NAMALWA (cell line): ENCODE measurements around the gene CHL1.

Experiments used
- DNase-seq: peaks from one replicate; pipeline ENCODE4 v3.0.0-alpha.2; 2015; ENCODE audit warnings: low spot score

CHL1 gene

DNA sequence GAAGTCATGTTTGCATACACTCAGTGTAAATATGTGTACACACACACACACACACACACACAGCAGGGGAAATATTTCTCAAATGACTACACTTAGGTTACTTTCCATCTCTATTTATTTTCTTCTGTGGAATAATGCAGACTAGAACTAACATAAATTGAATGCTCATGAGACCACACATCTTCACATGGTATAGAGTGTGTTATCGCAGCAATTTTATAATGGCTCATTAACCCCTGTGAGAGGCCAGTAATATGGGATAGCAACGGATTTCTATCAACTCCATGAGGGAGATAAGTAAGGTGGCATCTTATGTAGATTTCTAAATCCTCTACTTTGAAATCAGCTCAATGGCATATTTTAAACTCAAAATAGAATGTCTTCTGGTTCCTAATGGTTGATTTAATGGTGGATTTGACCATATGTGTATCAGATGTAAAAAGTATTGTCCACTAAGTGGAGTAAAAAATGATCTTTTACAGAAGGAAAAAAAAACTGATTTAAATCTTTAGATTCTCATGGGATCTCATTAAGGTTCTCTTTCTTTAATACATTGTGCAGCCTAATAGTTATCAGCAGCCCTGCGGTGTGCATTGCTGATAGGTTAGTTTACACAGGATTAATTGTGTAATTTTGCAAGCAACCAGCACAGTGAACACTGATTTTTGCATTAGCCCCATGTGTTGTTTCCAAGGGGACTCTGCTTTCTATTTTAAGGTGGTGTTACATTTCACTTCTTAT lies 32.0 kb downstream of the CHL1 start:
- DNase-seq: no peak

DNA sequence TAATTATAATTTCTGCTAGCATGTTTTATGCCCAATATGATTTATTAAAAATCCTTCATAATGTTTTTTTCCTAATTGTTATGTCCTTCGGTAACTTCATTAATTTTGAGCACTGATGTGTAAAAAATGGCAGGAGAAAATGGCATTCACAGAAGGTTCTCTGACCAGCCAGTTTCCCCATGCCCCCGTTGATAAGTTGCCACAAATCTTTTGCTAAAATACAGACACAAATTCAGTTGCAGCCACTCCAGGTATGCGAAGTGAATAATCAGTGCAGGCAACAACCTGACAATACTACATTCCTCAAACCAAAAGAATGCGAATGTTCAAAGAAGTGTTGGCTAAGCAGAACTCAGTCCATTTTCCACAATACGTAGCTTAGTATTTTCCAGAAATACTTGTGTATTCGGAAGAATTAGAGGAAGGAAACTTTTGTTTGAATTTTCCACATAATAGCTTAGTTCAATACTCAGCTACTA lies 32.7 kb downstream of the CHL1 start:
- no peak for DNase-seq

DNA sequence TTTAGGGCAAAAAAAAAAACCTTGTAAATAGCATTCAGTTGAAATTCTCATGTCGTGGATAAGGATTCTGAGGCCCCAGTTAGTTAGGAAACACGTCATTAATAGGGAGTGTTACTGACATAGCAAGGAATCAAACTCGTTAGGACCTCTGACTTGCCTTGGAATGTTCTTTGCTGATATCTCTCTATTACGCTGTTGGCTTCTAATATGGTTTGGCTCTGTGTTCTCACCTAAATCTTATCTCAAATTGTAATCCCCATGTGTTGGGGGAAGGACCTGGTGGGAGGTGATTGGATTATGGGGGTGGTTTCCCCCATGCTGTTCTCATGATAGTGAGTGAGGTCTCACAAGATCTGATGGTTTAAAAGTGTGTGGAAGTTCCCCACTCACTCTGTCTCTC lies 40.3 kb downstream of the CHL1 start:
- DNase-seq: no peak

DNA sequence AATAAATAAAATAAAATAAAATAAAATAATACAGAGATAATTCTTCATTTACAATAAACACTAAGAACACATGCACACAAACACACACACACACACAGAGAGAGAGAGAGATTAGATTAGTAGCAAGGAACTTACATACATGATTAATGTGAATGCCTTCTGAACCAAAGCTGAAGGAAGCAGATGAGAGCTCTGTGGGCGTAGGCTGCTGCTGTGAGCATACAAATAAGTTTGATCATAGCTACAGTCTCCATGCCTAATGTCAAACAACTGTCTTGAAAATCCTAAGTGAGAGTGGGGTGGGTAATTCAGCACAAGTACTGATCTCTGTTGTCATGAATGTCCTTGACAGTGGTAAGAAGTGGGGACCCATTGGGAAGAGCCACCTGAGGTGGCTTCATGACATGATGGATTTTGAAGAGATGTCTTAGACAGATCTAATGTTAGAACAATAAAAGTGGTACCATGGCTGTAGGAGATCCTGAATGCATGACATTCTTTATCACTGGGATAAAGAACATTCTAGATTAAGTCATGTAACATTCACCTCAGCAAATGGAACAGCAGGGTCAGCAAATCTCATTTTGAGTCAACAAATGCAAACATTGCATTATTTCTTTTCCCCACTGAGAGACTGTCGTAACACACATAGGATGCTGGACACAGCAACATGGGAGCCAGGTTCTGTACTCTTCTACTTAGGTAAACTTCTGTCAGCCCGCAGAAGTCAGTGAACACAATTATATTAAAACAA lies 46.2 kb downstream of the CHL1 start:
- DNase-seq: no peak

DNA sequence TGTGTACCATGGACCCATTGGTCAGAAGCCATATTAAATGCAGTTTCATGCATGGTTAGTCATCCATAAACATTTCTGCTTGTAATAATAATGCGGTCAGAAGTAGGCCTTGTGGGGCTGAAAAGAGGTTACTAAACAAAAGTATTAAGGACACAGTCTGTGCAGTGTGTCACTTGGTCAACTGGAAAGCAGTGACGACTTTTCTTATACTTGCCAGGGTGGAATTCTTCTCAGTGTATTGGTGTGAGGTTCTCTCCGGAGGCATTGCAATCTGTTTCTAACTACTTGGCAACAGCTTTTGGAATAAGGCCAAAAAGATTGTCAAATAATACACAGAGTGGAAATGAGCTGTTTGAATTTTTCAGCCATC lies 46.8 kb downstream of the CHL1 start:
- DNase-seq: no peak

DNA sequence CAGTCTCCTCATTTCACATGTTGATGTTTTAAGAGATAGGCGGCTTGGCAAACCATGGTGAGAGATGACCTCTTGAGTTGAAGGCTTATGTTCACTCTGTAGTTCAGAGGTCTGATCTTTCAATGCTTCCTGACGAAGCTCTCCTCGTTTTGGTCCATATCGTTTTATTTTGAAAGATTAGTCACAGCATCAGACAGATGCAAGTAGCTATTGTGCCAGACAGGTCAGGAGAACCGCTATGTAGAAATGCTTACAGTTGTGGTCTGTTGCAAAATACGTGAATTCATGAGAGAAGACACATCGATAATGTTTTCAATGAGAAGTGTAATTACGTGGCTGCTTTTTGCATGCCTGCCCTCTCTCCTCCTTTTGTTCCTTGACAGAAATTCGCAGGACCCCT lies 47.5 kb downstream of the CHL1 start:
- no peak for DNase-seq

DNA sequence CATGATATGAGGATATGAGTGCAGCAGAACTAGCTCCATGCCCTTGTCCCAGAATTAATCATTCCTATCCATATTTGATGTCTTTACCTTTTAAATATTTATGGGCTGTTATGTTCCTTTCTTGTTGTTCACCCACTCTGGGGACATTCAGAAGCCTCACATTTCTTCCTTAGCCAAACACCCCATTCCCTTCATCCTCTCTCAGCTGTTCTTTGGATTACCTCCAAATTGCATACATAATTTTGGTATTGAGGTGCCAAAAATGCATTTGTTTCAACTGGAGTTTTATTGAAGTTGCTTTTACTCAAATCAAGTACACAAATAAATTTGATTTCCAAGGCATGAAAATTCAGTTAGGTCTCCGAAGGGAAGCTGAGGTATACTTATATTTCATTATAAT lies 51.4 kb downstream of the CHL1 start:
- DNase-seq: no peak

DNA sequence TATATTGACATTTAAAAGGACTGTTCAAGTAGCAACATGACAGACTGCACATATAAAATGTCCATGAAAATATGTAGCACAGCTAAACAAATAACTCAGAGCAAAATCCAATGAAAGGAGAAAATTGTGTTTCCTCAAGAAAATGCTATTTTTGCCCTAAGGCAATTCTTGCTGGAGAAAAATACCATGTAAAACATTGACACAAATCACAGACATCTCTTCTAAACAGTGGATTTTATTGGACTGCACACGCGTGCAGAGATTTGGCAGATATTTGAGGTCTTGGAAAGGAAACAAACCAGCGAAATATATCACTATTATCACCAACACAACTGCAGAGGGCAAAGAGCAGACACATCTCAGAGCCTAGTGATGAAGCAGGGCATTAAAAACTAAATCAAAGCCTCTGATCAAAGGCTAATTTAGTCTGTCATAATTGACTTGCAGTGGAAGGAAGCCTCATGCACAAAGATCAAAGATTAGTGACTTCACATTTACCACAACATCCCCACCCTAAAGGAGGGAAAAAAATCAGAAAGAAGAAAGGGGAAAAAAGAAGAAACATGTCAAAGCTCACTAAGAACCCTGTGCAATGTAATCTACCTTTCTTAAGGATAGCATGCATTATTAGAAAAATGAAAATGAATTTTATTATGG lies 52.4 kb downstream of the CHL1 start:
- DNase-seq: no peak

DNA sequence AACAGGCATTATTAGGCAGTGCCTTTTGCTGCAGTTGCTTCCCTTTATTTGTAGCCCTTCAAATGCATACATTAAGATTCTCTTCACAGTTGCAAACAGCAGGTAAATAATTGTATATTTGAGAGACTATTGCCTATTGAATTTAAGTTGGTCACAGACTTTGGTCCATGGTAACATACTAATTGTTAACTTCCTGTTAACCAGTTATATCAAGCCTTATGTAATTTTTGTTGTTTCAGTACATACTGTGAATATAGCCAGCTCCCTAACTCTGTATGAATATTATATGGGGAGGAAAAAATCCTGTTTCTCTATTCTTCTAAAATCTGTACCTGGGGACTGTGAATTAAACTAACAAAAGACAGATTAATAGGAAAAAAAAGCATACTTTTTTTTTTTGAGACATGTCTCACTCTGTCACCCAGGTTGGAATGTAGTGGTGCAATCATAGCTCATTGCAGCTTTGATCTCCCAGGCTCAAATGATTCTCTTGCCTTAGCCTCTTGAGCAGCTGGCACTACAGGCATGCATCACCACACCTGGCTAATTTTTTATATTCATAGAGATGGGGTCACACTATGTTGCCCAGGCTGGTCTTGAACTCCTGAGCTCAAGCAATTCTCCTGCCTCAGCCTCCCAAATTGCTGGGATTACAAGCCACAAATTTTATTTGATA lies 53.2 kb downstream of the CHL1 start:
- no peak for DNase-seq

DNA sequence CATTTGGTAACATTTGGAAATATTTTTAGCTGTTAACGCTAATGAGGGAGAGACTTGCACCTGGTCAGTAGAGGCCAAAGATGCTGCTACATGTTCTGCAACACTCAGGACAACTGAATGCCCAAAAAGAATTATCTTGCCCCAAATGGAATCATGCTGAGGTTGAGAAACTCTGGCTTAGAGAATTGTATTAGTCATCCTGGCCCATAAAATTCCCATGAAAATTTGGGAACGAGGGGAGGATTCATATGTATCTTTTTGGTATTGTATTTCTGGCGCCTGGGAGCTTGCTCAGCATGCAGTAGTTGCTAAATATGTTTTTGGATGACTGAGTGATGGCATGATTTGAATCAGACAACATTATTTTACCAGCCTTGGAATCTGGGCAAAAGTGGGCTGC lies 59.9 kb downstream of the CHL1 start:
- DNase-seq: no peak

DNA sequence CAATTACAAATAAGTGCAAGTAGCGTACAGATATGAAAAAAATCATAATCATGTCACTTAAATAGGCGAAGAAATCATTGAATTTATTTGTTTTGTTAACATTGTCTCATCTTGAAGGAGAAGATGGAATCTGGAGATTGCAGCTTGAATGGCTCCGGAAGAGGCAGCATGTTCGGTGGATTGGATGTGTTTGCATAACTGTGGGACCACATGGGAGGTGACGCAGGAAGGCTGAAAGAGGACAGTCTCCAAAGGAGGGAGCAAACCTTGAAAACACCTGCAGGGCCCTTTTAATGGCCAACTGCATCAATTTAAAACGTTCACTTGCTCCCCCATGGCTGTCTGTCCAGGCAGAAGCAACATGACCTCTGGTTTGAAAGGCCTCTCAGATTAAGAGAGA lies 61.3 kb downstream of the CHL1 start:
- no peak for DNase-seq

DNA sequence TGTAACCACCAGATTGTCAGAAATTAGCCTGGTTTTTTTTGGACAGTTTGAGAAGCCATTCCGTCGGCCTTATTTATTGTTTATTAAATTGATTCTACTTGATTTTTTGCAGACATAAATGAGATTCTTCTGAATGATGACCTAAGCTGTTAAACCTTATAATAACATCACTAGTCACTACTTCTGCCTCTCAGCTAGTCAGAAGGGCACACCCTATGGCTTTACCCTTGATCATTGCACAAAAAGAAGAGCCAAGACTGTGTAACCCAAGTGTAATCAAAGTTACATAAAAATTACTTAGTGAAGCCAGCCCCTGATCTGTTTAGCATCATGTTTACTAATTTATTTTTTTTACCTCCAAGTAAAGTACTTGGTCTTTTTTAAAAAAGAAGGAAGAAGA lies 64.3 kb downstream of the CHL1 start:
- DNase-seq: no peak

DNA sequence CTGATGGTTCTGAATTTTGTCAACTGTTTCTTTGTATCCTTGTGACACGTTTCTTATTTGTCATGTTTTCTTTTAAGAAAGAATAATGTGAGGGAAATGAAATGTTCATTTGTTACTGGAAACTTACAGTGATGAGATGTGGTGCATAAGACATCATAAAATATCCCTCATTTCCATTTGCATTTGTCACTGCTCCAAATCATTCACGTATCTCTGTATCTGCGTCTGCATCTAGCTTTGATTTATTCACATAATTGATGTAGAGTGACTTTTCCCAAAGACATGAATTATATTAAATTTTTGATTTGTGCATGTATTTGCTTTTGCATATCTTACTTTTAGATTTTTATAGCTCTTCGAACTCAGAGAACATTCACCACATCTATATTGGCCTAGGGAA lies 66.8 kb downstream of the CHL1 start:
- DNase-seq: no peak

DNA sequence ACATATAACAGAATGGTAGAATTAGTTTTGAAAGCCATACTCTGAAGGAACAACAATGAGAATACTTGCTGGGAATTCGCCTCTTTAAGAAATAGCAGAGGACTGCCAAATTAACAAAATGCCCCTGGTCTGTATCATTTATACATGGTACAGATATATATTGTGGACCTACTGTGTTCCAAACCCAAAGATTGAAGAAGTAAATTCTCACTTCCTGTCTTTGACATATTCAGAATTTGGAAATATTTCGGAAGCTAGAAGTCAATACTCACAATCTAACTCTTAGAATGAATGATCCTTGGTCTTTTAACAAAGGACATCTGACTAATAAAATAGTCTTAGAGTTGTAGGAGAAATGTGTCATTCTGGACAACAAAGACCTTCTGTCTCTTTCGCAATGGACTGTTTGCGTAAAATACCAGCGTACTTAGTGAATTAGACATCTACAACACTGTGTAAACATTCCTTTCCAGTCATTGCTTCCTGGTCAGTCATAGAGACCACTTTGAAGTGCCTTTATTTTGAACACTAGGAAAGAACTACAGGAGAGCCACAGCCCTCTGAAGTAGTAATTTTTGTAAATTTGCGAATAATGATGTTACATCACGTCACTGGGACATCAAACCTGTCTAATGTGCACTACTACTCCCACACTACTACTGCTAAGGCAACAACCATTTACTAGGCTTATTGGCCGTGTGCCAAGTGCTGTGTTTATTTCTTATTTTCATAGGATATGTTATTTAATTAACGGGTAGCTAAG lies 68.0 kb downstream of the CHL1 start:
- no peak for DNase-seq

DNA sequence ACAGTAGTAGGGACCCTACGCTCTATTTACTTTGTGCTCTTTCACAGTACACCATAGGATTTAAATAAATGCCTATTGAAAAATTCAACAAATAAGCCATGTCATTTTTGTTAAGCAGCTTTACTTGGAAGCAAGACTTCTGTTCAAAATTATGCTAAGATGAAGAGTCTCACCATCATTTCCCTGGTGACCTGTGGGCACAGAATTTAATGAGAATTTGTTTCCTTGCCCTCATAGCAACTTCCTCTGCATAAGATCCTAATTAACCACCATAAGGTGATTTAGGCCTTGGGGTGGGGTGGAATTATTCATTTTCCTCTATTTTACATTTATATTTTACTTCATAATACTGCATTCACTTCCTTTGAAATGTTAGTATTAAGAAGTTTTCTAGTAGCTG lies 70.5 kb downstream of the CHL1 start:
- DNase-seq: no peak

DNA sequence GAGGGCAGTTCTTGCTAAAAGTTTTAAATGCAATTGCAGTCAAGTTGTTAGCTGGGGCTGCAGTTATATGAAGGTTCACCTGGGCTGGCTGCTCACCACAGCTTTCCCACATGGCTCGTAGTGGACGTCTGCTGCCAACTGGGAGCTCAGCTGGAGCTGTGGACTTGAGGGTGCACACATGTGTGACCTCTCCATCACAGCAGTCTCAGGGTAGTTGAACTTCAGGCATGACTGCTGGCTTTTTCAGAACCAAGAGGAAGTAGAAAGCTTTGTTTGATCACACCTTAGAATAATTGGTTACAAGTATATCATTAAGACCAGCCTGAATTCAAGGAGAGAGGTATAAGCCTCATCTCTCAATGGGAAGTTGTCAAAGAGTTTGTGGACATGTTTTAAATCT lies 74.1 kb downstream of the CHL1 start:
- DNase-seq: peak; percentile 15

DNA sequence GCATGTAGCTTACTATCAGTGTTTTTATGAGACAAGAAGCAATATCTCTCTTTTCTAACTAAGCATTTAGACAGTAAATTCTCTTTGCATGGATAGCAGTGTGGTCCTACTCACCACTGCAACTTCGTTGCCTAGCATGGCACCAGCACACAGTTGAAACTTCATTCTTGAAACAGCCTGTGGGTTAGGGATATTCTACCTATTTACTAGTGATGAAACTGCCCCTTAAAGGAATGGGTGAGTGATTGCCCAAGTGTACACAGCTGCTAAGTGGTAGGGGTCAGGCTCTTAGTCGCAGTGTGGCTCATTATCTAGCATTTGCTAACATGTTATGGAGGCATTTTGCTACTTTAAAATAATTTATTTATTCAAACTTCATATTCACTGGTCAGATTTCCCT lies 78.4 kb downstream of the CHL1 start:
- DNase-seq: no peak

DNA sequence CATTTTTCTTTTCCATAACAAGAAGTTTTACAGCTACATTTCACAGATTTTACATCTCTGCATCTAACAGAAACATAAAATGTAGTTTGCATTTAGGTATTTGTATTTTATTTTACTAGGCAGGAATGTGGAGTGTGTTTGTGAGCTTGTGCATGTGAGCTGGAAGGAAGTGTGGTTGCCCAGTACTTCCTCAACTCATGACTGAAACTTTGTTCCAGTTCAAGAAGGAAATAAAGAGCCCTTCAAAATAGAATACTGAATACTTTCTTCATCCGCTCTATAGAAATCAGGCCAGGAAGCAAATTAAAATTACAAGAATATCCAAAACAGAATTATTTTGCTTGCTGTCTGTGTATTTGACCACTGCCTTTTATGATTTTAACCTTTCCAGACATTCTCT lies 81.3 kb downstream of the CHL1 start:
- DNase-seq: peak; percentile 62

DNA sequence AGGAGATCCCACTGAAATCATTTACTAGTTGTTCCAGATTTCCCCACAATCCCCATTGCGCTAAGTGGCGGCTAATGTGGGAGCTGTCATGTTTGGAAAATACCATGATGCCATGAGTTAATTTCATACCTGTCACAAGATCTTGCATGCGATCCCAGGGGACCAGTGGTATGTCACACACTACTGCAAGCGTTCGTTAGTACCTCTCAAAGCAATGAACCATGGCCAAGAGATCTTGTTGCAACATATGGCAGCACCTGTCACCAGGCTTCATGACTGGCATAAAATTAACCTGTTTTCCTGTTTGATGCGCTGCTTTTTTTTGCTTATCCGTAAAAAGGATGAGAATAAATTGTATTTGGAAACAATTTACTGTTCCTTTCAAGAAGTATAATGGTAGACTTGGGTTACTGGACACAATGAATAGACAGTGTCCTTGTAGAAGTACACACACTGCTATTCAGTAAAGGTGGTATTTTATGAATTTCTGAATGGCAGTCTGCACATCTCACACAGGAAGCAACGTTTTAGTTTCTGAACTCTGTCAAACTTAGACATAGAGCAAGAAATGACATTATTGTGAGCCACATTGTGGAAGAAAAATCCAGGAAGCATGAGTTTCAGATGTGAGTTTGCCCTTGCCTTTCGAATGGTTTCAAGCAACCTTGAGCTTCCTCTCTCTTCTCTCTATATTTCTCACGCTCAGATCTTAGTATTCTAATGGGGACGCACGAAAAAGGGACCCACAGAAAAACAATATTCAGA lies 81.9 kb downstream of the CHL1 start:
- DNase-seq: peak; percentile 95

DNA sequence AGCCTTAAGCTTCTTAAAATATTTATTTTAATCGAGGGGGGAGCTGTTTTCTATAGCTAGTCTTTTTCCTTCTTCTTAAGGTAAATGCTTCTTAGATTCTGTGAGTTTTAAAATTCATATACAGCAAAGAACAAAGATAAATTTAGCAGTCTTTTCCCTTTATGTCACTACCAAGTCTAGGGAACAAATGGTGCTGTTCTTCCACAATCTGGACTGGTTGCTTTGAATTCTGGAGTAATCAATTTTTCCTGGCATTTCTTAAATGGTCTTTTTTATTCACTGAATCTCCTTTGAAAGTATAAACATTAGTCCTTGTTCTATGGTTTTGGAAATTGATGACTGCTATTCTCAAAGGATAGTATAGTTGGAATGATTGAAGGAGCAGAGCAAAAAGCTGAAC lies 82.8 kb downstream of the CHL1 start:
- DNase-seq: peak; percentile 46

DNA sequence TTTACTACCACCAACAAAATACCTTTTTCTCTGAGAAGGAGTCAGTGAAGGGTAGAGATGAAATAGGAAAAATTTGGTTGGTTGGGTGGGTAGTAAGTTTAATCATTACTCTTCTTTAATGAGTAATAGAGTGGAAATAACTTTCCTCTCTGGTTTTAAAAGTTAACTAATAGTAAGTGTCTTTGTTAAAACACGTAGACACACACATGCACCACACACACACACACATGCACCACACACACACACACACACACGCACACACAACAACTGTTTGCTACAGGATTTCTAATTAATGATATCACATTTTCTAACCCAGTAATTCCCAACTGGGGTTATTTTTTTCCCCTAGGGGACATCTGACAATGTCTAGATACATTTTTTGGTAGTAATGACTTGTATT lies 84.1 kb downstream of the CHL1 start:
- DNase-seq: no peak
